GM19467 (cell line): ENCODE measurements around the gene PSG2.
"Not testable (repeated sequence)": the region's sequence is repeated elsewhere in the genome, so short reads cannot be mapped to it uniquely, and the experiment has no call there.

ENCODE experiments used
- ATAC-seq: cut with Tn5 transposase; IDR thresholded peaks from one replicate; pipeline ENCODE4 v1.9.1; 2021; ENCODE audit warnings: mild to moderate bottlenecking, moderate library complexity; ENCODE audit not compliant: unreplicated experiment

The PSG2 gene

GRCh38 chr19:43082601-43083000 is at the start of gene PSG2:
Gene PSG2, minus strand, starts transcription at chr19:43082701. Its CDS starts 132 bp downstream, at chr19:43082569.
- ATAC-seq = not testable (repeated sequence)

DNA sequence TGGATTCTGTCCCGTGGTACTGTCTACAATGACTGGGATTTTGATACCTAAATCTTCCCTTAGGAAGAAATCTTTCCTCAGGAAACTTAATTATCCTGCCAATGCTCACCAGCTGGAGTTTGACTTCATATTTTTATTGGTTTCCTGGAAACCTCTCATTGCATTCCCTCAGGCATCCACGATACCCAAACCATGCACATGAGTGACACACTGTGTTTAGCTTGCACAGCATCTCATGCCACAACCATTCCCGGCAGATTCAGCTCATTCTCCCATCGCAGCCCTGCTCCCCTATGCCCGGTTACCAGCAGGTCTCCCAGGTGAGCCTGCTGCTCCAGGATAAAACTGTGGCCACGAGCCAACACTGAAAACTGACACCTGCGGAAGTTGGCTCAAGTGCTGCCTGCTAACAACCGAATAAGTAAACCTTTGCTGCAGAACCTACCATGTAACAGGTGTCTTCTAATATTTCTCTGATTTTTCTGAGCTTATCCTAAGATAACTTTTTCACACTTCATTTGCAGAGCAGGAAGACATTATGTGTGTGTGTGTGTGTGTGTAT is 48.9 kb upstream of the PSG2 start:
- not testable (repeated sequence) for ATAC-seq

DNA sequence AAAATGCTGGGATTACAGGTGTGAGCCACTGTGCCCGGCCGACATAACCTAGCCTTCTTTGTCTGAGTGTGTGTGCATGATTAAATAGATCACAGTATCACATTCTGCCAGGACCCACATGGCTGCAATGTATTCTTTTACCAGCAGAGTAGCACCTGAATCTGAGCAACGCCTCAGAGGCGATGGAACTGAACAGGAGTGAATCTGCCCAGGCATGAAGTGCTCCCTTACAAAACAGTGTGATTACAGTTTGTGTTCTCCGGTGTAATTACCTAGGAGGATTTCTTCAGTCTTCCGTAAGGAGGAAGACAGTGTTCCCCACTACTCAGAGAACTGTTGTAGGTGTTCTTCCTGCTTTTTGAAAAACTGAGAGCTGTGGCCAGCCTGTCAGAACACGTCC is 46.7 kb upstream of the PSG2 start:
- ATAC-seq = not testable (repeated sequence)

GRCh38 chr19:43127336-43127735 is 44.8 kb upstream of the PSG2 start:
- not testable (repeated sequence) for ATAC-seq

- ATAC-seq = no peak
Measured at GRCh38 chr19:43126720-43127119, 44.2 kb upstream of the PSG2 start.

DNA sequence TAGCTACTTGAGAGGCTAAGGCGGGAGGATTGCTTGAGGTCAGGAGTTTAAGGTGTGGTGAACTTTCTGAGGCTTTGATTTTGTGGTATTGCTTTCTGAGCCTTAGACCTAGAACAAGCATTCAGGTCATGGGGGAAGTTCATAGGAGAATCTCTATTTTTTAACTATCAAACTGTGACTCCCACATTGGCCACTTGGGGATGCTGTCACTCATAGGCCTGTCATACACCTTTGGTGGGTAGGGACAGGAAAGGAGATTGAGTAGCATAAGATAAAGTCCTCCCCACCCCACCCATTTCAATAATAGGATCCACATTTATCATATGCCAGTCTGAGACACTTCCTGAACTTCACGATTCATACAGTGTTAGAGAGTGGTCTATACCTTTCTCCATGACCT is 41.9 kb upstream of the PSG2 start:
- no peak for ATAC-seq

DNA sequence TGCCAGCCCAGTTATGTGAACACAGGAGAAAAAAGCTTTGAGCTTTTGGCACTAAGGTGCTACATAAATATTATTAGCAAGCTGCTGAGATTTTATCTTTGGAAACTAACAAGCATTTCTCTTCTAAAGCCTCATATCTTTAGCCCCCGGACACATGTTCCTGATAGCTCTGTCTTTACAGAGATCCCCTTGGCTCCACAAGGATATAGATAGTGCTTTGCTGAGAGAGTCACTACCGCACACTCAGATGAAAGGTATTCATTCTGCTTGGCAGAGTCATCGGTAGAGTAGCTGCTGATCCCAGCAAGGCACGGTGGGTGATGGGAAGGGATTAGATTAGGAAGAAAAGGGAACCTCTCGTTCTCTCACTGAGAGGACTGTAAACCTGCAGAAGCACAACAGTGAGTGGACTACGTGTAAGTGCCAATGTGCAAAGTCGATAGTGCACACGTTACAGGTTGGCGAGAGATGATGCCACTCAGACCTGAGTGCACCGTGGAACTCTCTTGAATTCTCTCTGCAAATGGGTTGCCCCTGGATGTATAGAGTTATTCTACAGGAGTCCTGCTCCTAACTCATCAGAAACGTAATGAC is 38.0 kb upstream of the PSG2 start:
- ATAC-seq = not testable (repeated sequence)

DNA sequence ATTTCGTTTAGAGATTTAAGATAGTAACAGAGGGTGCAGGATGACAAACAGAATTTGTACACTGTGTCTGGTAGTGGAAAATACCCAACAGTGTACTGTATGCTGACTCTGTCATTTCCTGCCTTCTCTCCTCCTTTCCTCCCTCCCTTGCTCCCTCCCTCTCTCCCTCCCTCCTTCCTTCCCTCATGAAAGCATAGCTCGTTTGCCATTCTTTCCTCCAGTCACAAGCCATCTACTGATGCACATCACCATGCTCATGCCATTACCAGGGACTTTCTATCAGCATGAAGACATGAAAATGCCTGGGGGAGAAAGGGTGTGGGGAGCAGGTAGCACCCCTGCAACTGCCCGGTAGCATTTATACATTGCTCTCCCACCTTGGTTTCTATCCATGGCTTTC is 37.0 kb upstream of the PSG2 start:
- ATAC-seq = not testable (repeated sequence)

- not testable (repeated sequence) for ATAC-seq
Measured at GRCh38 chr19:43116421-43116820, 33.9 kb upstream of the PSG2 start.

DNA sequence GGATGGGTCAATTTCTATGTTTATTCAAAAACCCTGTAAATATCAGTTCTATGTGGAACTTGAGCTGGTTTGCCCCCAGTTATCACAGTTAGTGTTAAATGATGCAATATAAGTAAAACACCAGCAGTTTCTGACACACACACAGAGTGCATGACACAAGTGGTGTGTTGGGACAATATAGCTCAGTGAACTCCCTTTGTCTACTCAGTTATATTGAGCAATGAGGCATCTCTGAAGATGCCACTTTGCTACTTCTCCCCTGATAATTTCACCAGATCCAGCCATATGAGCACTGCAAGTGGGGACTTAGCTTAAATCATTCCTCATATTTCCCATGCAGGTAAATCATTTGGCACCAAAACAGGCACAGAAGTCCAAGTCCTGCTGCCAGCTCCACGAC is 33.0 kb upstream of the PSG2 start:
- not testable (repeated sequence) for ATAC-seq

DNA sequence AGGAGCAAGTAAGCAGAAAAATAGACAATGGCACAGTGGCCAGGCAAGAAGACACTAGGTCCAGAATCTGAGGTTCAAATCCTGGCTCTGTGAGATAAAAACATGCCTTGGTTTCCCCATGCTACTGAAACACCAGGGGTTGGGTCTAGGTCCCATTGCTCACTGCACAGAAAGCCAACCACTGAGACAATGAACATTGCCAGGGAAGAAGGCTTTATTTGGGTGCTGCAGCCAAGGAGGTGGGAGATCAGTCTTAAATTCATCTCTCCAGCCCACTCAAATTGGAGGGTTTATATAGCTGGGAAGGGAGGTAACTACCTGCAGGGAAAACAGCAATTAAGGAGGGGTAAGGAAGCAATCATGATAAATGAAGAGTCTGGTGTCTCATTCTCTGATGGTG is 32.6 kb upstream of the PSG2 start:
- not testable (repeated sequence) for ATAC-seq

DNA sequence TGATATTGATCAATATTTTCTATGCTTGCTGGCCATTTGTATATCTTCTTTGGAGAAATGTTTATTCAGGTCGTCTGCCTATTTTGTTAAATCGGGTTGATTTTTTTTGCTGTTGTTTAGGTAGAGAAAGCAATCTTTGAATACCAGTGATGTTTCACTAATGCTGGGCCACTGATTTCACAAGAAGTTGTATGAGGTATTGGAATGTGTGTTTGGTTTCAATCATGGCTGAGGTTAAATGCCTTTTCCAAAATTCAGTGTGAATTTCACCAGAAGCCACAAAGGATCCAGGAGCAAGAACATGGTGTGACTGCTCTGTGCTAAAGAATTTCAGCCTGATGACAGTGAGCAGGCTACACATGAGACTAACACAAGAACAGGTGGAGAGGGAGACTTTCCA is 32.1 kb upstream of the PSG2 start:
- ATAC-seq = not testable (repeated sequence)

DNA sequence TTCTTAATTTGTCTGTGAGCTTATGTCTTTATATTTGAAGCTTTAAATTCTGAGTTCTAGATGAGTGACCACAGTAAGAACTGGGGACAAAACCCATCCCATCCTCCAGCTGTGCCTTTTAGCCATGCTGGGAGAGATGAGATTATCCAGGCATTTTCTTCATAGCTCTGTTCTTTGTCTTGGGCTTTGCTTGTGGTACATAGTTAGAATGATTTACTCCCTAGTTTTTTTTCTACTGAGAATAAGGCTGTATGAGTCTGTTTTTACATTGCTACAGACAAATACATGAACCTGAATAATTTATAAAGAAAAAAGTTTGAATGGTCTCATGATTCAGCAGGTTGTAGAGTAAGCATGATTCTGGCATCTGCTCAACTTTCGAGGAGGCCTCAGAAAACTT is 24.9 kb upstream of the PSG2 start:
- not testable (repeated sequence) for ATAC-seq

- no peak for ATAC-seq
Measured at GRCh38 chr19:43105496-43105895, 23.0 kb upstream of the PSG2 start.

- not testable (repeated sequence) for ATAC-seq
Measured at GRCh38 chr19:43104215-43104850, 21.8 kb upstream of the PSG2 start.

- no peak for ATAC-seq
Measured at GRCh38 chr19:43101950-43102349, 19.4 kb upstream of the PSG2 start.

DNA sequence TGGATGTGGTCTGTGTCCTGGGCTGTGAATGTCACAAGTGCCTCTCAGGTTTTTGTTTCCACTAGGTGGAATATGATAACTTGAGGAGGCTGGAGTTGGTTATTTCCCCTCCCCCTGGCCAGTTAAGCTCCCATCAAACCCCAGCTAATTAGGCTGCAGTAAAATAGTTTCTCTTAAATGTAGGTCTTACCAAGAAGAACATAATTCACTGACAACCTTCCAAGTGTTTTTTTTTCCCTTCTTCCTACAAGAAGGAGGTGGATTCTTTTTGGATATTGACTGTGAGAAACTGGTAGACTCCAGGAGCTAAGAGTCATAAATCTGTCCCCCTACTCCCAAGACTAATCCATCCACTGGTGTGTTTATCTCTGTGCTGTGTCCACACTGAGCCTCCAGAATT is 15.9 kb upstream of the PSG2 start:
- not testable (repeated sequence) for ATAC-seq

- ATAC-seq = not testable (repeated sequence)
Measured at GRCh38 chr19:43087702-43088340, 5.3 kb upstream of the PSG2 start.

GRCh38 chr19:43085796-43086530 is 3.5 kb upstream of the PSG2 start:
- ATAC-seq = not testable (repeated sequence)

GRCh38 chr19:43084196-43084832 is 1.8 kb upstream of the PSG2 start:
- not testable (repeated sequence) for ATAC-seq

DNA sequence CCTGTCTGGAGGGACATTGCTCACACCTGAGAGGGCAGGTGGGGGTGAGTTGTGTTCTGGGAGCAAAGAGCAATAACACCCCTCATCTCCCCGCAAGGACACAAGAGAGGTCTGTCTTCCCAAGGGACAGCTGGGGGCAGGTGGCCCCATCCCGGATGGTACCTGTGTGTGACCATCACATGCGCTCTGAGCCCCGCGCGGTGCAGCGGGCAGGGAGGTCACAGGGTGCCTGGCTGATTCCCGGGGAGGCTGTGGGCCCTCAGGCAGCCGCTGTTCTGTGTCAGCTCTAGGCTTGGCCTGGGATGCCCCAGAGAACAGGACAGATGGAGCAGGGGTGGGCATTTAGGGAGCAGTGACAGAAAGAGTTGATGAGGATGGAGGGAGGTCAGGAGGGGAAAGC is 1.2 kb upstream of the PSG2 start:
- not testable (repeated sequence) for ATAC-seq
